ENCODE data around the gene HSD17B2. TPM values are rescaled to one million over a fixed set of nuclear protein-coding genes. Genes with fewer than 3 reads are reported as not detected.

The HSD17B2 gene
- total and polyA plus RNA-seq, 2 donors (not counting 1 experiment from before 2014, with no cell fraction given), result 0.33 to 1.6 TPM

- DNase-seq (ENCODE audit: low read depth in 2 of 2), result no peak
- H2AFZ ChIP-seq (ENCODE audit: low read length), result no peak overlapping the region
- no peaks in the 10 kb centered on the region for H3K27me3 ChIP-seq (ENCODE audit: control insufficient read depth, insufficient read depth, low read length)
- no peaks in the 10 kb centered on the region for H3K9me3 ChIP-seq (ENCODE audit: control insufficient read depth, insufficient read depth, low read depth, low read length)
- H3K4me2 ChIP-seq (ENCODE audit: extremely low read depth, insufficient read depth, low read length), result no peak overlapping the region
- H3K4me3 ChIP-seq (replicated peaks in 1 of 4; ENCODE audit: control extremely low read depth in 1 of 4, insufficient read depth in 1 of 4, low read depth in 3 of 4, low read length in 4 of 4), result no peak overlapping the region
- H3K4me1 ChIP-seq (ENCODE audit: control insufficient read depth, extremely low read depth, insufficient read depth, low read length), result no peaks in the 10 kb centered on the region
- H3K9ac ChIP-seq (ENCODE audit: insufficient read depth, low read length), result no peak overlapping the region
- no peak overlapping the region for H3K27ac ChIP-seq (ENCODE audit: insufficient read depth, low read length)
- no peaks in the 10 kb centered on the region for H3K36me3 ChIP-seq (ENCODE audit: control insufficient read depth, insufficient read depth, low read length)
- H4K20me1 ChIP-seq (ENCODE audit: control insufficient read depth, extremely low read depth, insufficient read depth, low read length), result no peaks in the 10 kb centered on the region
- H3K79me2 ChIP-seq (ENCODE audit: control insufficient read depth, insufficient read depth, low read length), result no peaks in the 10 kb centered on the region
- no peak for TF ChIP-seq EZH2 (IDR thresholded peaks at IDR 0.05; ENCODE audit: low read length, missing control alignments)
- TF ChIP-seq, protein P1, sequence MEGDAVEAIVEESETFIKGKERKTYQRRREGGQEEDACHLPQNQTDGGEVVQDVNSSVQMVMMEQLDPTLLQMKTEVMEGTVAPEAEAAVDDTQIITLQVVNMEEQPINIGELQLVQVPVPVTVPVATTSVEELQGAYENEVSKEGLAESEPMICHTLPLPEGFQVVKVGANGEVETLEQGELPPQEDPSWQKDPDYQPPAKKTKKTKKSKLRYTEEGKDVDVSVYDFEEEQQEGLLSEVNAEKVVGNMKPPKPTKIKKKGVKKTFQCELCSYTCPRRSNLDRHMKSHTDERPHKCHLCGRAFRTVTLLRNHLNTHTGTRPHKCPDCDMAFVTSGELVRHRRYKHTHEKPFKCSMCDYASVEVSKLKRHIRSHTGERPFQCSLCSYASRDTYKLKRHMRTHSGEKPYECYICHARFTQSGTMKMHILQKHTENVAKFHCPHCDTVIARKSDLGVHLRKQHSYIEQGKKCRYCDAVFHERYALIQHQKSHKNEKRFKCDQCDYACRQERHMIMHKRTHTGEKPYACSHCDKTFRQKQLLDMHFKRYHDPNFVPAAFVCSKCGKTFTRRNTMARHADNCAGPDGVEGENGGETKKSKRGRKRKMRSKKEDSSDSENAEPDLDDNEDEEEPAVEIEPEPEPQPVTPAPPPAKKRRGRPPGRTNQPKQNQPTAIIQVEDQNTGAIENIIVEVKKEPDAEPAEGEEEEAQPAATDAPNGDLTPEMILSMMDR (conservative IDR thresholded peaks at IDR 0.05 in 1 of 2, IDR thresholded peaks at IDR 0.05 in 1 of 2; ENCODE audit: low read depth in 1 of 2, low read length in 2 of 2), result no peak
These were observed 94.8 kb downstream of the HSD17B2 start for GRCh38 chr16:82129881-82130280.

GRCh38 chr16:82133798-82134197 lies 98.7 kb downstream of the HSD17B2 start:
- no peak overlapping the region for H2AFZ ChIP-seq (ENCODE audit: low read length)
- no peak overlapping the region for H3K9ac ChIP-seq (ENCODE audit: insufficient read depth, low read length)
- no peaks in the 10 kb centered on the region for H4K20me1 ChIP-seq (ENCODE audit: control insufficient read depth, extremely low read depth, insufficient read depth, low read length)
- H3K4me1 ChIP-seq (ENCODE audit: control insufficient read depth, extremely low read depth, insufficient read depth, low read length), result no peaks in the 10 kb centered on the region
- no peak overlapping the region for H3K4me2 ChIP-seq (ENCODE audit: extremely low read depth, insufficient read depth, low read length)
- no peak for TF ChIP-seq EZH2 (IDR thresholded peaks at IDR 0.05; ENCODE audit: low read length, missing control alignments)
- TF ChIP-seq, protein P1 (conservative IDR thresholded peaks at IDR 0.05 in 1 of 2, IDR thresholded peaks at IDR 0.05 in 1 of 2; ENCODE audit: low read depth in 1 of 2, low read length in 2 of 2), result no peak
- no peaks in the 10 kb centered on the region for H3K27me3 ChIP-seq (ENCODE audit: control insufficient read depth, insufficient read depth, low read length)
- H3K4me3 ChIP-seq (replicated peaks in 1 of 4; ENCODE audit: control extremely low read depth in 1 of 4, insufficient read depth in 1 of 4, low read depth in 3 of 4, low read length in 4 of 4), result no peak overlapping the region
- no peaks in the 10 kb centered on the region for H3K36me3 ChIP-seq (ENCODE audit: control insufficient read depth, insufficient read depth, low read length)
- no peaks in the 10 kb centered on the region for H3K9me3 ChIP-seq (ENCODE audit: control insufficient read depth, insufficient read depth, low read depth, low read length)
- H3K79me2 ChIP-seq (ENCODE audit: control insufficient read depth, insufficient read depth, low read length), result no peaks in the 10 kb centered on the region
- H3K27ac ChIP-seq (ENCODE audit: insufficient read depth, low read length), result no peak overlapping the region
- no peak for DNase-seq (ENCODE audit: low read depth in 2 of 2)

- H4K20me1 ChIP-seq (ENCODE audit: control insufficient read depth, extremely low read depth, insufficient read depth, low read length), result no peaks in the 10 kb centered on the region
- no peak overlapping the region for H3K27ac ChIP-seq (ENCODE audit: insufficient read depth, low read length)
- TF ChIP-seq EZH2 (IDR thresholded peaks at IDR 0.05; ENCODE audit: low read length, missing control alignments), result no peak
- TF ChIP-seq, protein P1 (conservative IDR thresholded peaks at IDR 0.05 in 1 of 2, IDR thresholded peaks at IDR 0.05 in 1 of 2; ENCODE audit: low read depth in 1 of 2, low read length in 2 of 2), result no peak
- H3K4me3 ChIP-seq (replicated peaks in 1 of 4; ENCODE audit: control extremely low read depth in 1 of 4, insufficient read depth in 1 of 4, low read depth in 3 of 4, low read length in 4 of 4), result no peak overlapping the region
- no peaks in the 10 kb centered on the region for H3K4me1 ChIP-seq (ENCODE audit: control insufficient read depth, extremely low read depth, insufficient read depth, low read length)
- H3K9ac ChIP-seq (ENCODE audit: insufficient read depth, low read length), result no peak overlapping the region
- H3K4me2 ChIP-seq (ENCODE audit: extremely low read depth, insufficient read depth, low read length), result no peak overlapping the region
- no peak overlapping the region for H2AFZ ChIP-seq (ENCODE audit: low read length)
- H3K79me2 ChIP-seq (ENCODE audit: control insufficient read depth, insufficient read depth, low read length), result no peaks in the 10 kb centered on the region
- H3K36me3 ChIP-seq (ENCODE audit: control insufficient read depth, insufficient read depth, low read length), result no peaks in the 10 kb centered on the region
- H3K9me3 ChIP-seq (ENCODE audit: control insufficient read depth, insufficient read depth, low read depth, low read length), result no peaks in the 10 kb centered on the region
- no peak for DNase-seq (ENCODE audit: low read depth in 2 of 2)
- no peaks in the 10 kb centered on the region for H3K27me3 ChIP-seq (ENCODE audit: control insufficient read depth, insufficient read depth, low read length)
These were observed 99.8 kb downstream of the HSD17B2 start for GRCh38 chr16:82134846-82135245.
